Colonic mucosa (tissue), 4 donors: ENCODE results near the gene NFKBIB. TPM values are rescaled to one million over a fixed set of nuclear protein-coding genes. Genes with fewer than 3 reads are reported as not detected.
A peak's percentile ranks its signal among the peaks of the same experiment; 100 is the strongest.

Source experiments
- DNase-seq: peaks from one replicate; pipeline ENCODE4 v3.0.0-alpha.2; 2020
- H3K27ac ChIP-seq: fragments of 200-600 bp; one replicate; pipeline ENCODE4 v1.8.0; 2021
- H3K27me3 ChIP-seq: fragments of 200-600 bp; one replicate; pipeline ENCODE4 v1.8.0; 2021
- H3K36me3 ChIP-seq: fragments of 200-600 bp; one replicate; pipeline ENCODE4 v1.8.0; 2021
- H3K4me1 ChIP-seq: fragments of 200-600 bp; one replicate; pipeline ENCODE4 v1.8.0; 2021; ENCODE audit warnings: mild to moderate bottlenecking
- H3K4me3 ChIP-seq: fragments of 200-600 bp; one replicate; pipeline ENCODE4 v1.8.0; 2021
- H3K9ac ChIP-seq, 2 donors: one replicate each; pipeline ENCODE4 v1.7.0; 2013; ENCODE audit warnings: control low read depth in 2 of 2, low read depth in 2 of 2, low read length in 2 of 2
- H3K9me3 ChIP-seq: fragments of 200-600 bp; one replicate; pipeline ENCODE4 v1.8.0; 2021
- CTCF ChIP-seq: fragments of 200-600 bp; IDR thresholded peaks from one replicate; pipeline ENCODE4 v1.8.0; 2022; ENCODE audit warnings: antibody characterized with exemption, mild to moderate bottlenecking
- intact Hi-C: fragments of 100-400 bp; cut with DNase I; formaldehyde crosslinking; loops from one replicate; pipeline ENCODE4 v1.14.1; 2022
- total RNA-seq, 2 donors: library from RNA; stranded (reverse); fragmentation: NEBNext Ultra II Directional in 1 of 2; extraction: Animal tissue kit (Norgen Biotek cat#: 25700) in 1 of 2; gene quantifications; one replicate each; pipeline ENCODE4 v1.2.1, GENCODE V29; 2021
- donor health status: healthy.
- donor health status: DM: no; HTN: no; CAD: no.
- donor health status: DM: no; HTN: no; CAD: no.

NFKBIB gene
- 10 to 100 TPM; 40.7 to 52.4 TPM for total RNA-seq

- Histone ChIP-seq H3K9me3 (no peaks in the 10 kb centered on the region), H3K4me3 (peak within 1 kb of the TSS; percentile 90), H3K4me1 (no peaks in the 10 kb centered on the region), H3K27me3 (no peaks in the 10 kb centered on the region), H3K27ac (peak within 1 kb of the TSS; percentile 81), H3K9ac (peak within 1 kb of the TSS; percentile 86 to 95), H3K36me3 (no peaks in the 10 kb centered on the region)
- intact Hi-C loops, result no loop called here
- no peak for TF ChIP-seq CTCF
- peak; percentile 100 for DNase-seq
Observed at GRCh38 chr19:38899447-38900201, at the start of gene NFKBIB, which contains the start of gene SIRT2. Gene NFKBIB, plus strand, starts transcription at chr19:38899969. Its CDS starts 64 bp downstream, at chr19:38900033. Gene SIRT2, minus strand, starts transcription at chr19:38899618. Its CDS starts 97 bp downstream, at chr19:38899521.

- Histone ChIP-seq H3K4me1 (peaks cover 6% of the 10 kb centered on the region), H3K9ac (peak overlapping the region; percentile 91 to 100), H3K4me3 (peak overlapping the region; percentile 68), H3K27me3 (no peaks in the 10 kb centered on the region), H3K36me3 (peaks cover 15% of the 10 kb centered on the region), H3K9me3 (no peaks in the 10 kb centered on the region), H3K27ac (peak overlapping the region; percentile 100)
- no peak for TF ChIP-seq CTCF
- intact Hi-C loops, result no loop called here
- no peak for DNase-seq
Observed at GRCh38 chr19:38850436-38850975, 49.3 kb upstream of the NFKBIB start.

- intact Hi-C loops, result no loop called here
- DNase-seq, result peak; percentile 56
- Histone ChIP-seq H3K4me3 (peak overlapping the region; percentile 68), H3K36me3 (peaks cover 9% of the 10 kb centered on the region), H3K4me1 (peaks cover 6% of the 10 kb centered on the region), H3K9ac (peak overlapping the region; percentile 91 to 100), H3K9me3 (no peaks in the 10 kb centered on the region), H3K27me3 (no peaks in the 10 kb centered on the region), H3K27ac (peak overlapping the region; percentile 100)
- no peak for TF ChIP-seq CTCF
Observed at GRCh38 chr19:38850976-38851621, 48.7 kb upstream of the NFKBIB start.

GRCh38 chr19:38851622-38852230 lies 48.0 kb upstream of the NFKBIB start:
- peak overlapping the region; percentile 68 for H3K4me3 ChIP-seq
- peak overlapping the region; percentile 91 to 100 for H3K9ac ChIP-seq
- peaks cover 6% of the 10 kb centered on the region for H3K4me1 ChIP-seq
- H3K9me3 ChIP-seq, result no peaks in the 10 kb centered on the region
- H3K36me3 ChIP-seq, result peaks cover 4% of the 10 kb centered on the region
- no peaks in the 10 kb centered on the region for H3K27me3 ChIP-seq
- intact Hi-C loops, result no loop called here
- peak overlapping the region; percentile 100 for H3K27ac ChIP-seq
- no peak for TF ChIP-seq CTCF
- peak; percentile 96 for DNase-seq

GRCh38 chr19:38852231-38853044 lies 47.3 kb upstream of the NFKBIB start:
- intact Hi-C loops, result no loop called here
- Histone ChIP-seq H3K27ac (peak overlapping the region; percentile 94), H3K4me3 (peak overlapping the region; percentile 68), H3K9me3 (no peaks in the 10 kb centered on the region), H3K4me1 (peaks cover 6% of the 10 kb centered on the region), H3K36me3 (no peaks in the 10 kb centered on the region), H3K9ac (peak overlapping the region; percentile 81 to 85), H3K27me3 (no peaks in the 10 kb centered on the region)
- TF ChIP-seq CTCF, result no peak
- DNase-seq, result peak; percentile 75
